GM21381 (cell line): ENCODE data around the gene CRIP3.

ENCODE experiments used
- ATAC-seq: cut with Tn5 transposase; IDR thresholded peaks from one replicate; pipeline ENCODE4 v1.9.1; 2021; ENCODE audit warnings: mild to moderate bottlenecking, moderate library complexity; ENCODE audit not compliant: unreplicated experiment

The CRIP3 gene

DNA sequence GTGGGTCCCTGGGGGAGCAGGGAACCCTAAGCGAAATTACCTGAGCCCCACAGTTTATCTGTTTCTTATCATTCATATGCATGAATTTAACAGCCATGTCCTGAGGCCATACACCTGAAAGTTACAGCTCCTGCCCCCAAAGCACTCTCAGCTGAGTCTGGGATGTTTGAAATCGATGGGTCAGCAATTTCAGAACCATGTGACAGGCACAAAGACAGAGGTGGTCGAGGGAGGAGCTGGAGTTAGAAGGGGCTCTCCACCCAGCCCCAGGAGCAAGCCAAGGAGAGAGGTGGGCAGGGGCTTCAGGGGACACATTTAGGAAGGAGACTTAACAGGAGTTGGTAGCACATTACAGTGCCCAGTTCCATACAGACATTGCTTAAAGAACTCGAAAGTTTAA is 50.4 kb downstream of the CRIP3 start:
- no peak for ATAC-seq

DNA sequence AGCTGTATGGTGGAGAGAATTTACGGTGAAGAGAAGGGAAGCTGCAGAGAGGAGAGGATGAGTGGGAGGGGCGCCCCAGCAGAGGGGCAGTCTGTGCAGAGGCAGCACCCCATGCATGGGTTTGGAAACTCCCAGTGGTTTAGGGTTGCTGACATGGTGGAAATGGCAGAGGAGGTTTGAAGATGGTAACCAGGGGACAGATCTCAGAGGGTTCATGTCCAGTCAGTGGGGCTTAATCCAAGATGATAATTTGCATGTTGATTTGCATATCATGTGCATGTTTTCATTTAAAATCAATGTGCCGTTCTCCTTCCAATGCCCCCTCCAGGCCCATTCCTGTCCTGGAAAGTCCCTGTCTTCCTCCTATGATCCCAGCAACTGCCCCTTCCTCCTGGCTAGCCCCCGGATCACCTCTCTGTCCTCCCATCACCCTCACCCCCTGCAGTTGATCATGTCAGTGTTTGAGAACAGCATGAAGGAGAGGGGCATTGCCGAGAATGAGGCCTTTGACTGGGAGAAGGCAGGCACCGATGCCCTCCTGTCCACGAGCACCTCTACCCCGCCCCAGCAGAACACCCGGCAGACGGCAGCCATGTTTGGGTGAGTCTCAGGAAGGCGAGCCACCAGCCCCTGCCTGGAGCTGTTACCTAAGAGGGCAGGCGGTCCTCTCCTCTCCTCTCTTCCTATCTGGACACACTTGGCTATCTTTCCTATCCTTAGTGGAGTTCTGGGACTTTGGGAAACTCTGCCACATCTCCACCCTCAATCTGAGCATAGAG is 51.1 kb downstream of the CRIP3 start:
- no peak for ATAC-seq

DNA sequence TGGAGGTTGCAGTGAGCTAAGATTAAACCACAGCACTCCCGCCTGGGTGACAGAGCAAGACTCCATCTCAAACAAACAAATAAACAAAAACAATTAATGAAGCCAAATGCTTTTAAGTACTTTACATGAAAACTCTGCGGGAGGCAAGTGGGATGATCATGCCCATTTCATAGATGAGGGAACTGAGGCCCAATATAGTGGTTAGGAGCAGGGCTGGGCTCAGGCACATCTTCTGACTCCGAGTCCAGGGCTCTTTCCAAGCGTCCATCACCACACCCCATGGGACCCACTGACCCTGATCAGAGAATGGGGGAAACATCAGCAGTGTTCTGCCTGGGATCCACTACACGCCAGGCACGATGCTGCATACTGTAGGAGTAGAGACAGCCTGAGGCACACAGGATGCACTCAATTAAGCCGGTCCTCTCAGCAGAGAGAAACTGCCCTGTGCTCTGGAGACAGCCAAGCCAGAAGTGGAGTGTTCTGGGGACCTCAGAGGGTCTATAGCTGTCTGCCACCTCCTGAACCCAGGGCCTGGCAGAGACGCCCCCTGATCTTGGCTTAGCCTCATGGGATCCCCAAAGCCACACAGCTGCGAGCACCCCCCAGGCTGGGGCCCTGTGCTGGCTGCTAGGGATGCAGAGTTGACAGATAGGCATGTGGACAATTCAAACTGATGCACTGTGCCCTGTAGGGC is 51.8 kb downstream of the CRIP3 start:
- no peak for ATAC-seq
